Fibroblast of lung (primary cell): ENCODE results near the gene KIAA0586.

Experiments
- EZH2 ChIP-seq: IDR thresholded peaks from 2 replicates; pipeline ENCODE4 v1.5.1; 2012; ENCODE audit warnings: low read length, control low read depth, mild to moderate bottlenecking; ENCODE audit errors: missing control alignments
- TF ChIP-seq, protein P1 (sequence below), 2 donors: IDR thresholded peaks in 1 of 2; conservative IDR thresholded peaks in 1 of 2; 1 replicate in 1 of 2; 2 replicates in 1 of 2; pipeline ENCODE4 v1.5.1; 2011 to 2012; ENCODE audit warnings: low read length in 2 of 2, control low read depth in 1 of 2, inconsistent platforms in 1 of 2, low read depth in 1 of 2, mild to moderate bottlenecking in 1 of 2

DNA sequence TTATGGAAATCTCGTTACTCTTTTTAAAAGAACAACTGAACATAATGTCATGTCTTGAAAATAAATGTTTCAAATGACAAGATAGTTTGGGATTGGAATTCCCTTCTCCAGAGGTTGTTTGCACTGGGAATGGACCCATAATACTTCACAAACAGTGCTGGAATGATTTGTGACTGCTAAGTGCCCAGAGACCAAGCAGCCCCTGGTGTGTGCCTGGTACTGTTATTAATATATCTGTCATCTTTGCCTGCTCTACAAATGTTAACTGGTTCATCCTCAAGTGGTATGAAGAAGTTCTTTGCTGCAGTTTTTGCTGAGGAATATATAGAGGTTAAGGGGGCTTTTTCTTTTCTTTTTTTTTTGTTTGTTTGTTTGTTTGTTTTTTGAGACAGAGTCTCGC lies 145.3 kb downstream of the KIAA0586 start:
- TF ChIP-seq, protein P1, sequence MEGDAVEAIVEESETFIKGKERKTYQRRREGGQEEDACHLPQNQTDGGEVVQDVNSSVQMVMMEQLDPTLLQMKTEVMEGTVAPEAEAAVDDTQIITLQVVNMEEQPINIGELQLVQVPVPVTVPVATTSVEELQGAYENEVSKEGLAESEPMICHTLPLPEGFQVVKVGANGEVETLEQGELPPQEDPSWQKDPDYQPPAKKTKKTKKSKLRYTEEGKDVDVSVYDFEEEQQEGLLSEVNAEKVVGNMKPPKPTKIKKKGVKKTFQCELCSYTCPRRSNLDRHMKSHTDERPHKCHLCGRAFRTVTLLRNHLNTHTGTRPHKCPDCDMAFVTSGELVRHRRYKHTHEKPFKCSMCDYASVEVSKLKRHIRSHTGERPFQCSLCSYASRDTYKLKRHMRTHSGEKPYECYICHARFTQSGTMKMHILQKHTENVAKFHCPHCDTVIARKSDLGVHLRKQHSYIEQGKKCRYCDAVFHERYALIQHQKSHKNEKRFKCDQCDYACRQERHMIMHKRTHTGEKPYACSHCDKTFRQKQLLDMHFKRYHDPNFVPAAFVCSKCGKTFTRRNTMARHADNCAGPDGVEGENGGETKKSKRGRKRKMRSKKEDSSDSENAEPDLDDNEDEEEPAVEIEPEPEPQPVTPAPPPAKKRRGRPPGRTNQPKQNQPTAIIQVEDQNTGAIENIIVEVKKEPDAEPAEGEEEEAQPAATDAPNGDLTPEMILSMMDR (conservative IDR thresholded peaks at IDR 0.05 in 1 of 2, IDR thresholded peaks at IDR 0.05 in 1 of 2; ENCODE audit: low read depth in 1 of 2, low read length in 2 of 2): no peak
- TF ChIP-seq EZH2: no peak
